OCI-LY3 (cell line): Measurements from ENCODE around the gene MPND.

ENCODE experiments used
- H2AFZ ChIP-seq: fragments of 200-600, 300-600 bp; shearing (Covaris generic); 2 replicates; pipeline ENCODE4 v1.6.0; 2014; ENCODE audit warnings: antibody characterized with exemption, low read depth, low read length
- H3K27ac ChIP-seq: fragments of 200-600, 300-600 bp; sonication (generic); 2 replicates; pipeline ENCODE4 v1.5.1; 2014; ENCODE audit warnings: mild to moderate bottlenecking, low read length, moderate library complexity, mixed read lengths
- H3K27me3 ChIP-seq: fragments of 200-600, 300-600 bp; sonication (generic); 2 replicates; pipeline ENCODE4 v1.6.1; 2014; ENCODE audit warnings: low read depth, low read length, mixed read lengths
- H3K36me3 ChIP-seq: fragments of 200-600, 300-600 bp; sonication (generic); replicated peaks from 2 replicates; pipeline ENCODE3; 2014; ENCODE audit warnings: low read depth, low read length, mixed read lengths
- H3K4me1 ChIP-seq: fragments of 300-600, 200-600 bp; sonication (generic); 2 replicates; pipeline ENCODE4 v1.6.1; 2014; ENCODE audit warnings: low read length, mixed read lengths
- H3K4me2 ChIP-seq: fragments of 200-600, 300-600 bp; sonication (generic); 2 replicates; pipeline ENCODE4 v1.6.1; 2014; ENCODE audit warnings: low read length, mixed read lengths
- H3K4me3 ChIP-seq: fragments of 300-600, 200-600 bp; sonication (generic); 2 replicates; pipeline ENCODE4 v1.5.1; 2014; ENCODE audit warnings: antibody characterized with exemption, mild to moderate bottlenecking, low read length, moderate library complexity
- H3K79me2 ChIP-seq: fragments of 300-600, 200-600 bp; shearing (Covaris generic); 2 replicates; pipeline ENCODE4 v1.6.1; 2014; ENCODE audit warnings: mild to moderate bottlenecking, low read length, mixed read lengths
- H3K9ac ChIP-seq: fragments of 300-600, 200-600 bp; shearing (Covaris generic); 2 replicates; pipeline ENCODE4 v1.6.0; 2014; ENCODE audit warnings: mild to moderate bottlenecking, low read length, moderate library complexity
- H3K9me3 ChIP-seq: fragments of 200-600, 300-600 bp; shearing (Covaris generic); 2 replicates; pipeline ENCODE4 v1.6.1; 2014; ENCODE audit warnings: low read length, mixed read lengths; ENCODE audit not compliant: insufficient read depth
- H4K20me1 ChIP-seq: fragments of 200-600, 300-600 bp; sonication (generic); 2 replicates; pipeline ENCODE4 v1.6.1; 2016; ENCODE audit warnings: low read length, mixed read lengths; ENCODE audit not compliant: insufficient read depth
- EZH2phosphoT487 ChIP-seq: fragments of 200-600 bp; shearing (Covaris generic); IDR thresholded peaks from 2 replicates; pipeline ENCODE4 v1.6.1; 2018; ENCODE audit warnings: antibody characterized with exemption, mixed run types, low read depth
- TF ChIP-seq, protein P1 (sequence below): fragments of 200-600, 300-600 bp; sonication (generic); IDR thresholded peaks from 2 replicates; pipeline ENCODE4 v1.5.1; 2014; ENCODE audit warnings: antibody characterized with exemption, low read length, low read depth

The MPND gene

GRCh38 chr19:4368128-4368820 is 24.9 kb downstream of the MPND start:
- no peak overlapping the region for H2AFZ ChIP-seq
- peak overlapping the region; percentile 100 for H3K4me2 ChIP-seq
- H3K9me3 ChIP-seq: no peaks in the 10 kb centered on the region
- TF ChIP-seq, protein P1, sequence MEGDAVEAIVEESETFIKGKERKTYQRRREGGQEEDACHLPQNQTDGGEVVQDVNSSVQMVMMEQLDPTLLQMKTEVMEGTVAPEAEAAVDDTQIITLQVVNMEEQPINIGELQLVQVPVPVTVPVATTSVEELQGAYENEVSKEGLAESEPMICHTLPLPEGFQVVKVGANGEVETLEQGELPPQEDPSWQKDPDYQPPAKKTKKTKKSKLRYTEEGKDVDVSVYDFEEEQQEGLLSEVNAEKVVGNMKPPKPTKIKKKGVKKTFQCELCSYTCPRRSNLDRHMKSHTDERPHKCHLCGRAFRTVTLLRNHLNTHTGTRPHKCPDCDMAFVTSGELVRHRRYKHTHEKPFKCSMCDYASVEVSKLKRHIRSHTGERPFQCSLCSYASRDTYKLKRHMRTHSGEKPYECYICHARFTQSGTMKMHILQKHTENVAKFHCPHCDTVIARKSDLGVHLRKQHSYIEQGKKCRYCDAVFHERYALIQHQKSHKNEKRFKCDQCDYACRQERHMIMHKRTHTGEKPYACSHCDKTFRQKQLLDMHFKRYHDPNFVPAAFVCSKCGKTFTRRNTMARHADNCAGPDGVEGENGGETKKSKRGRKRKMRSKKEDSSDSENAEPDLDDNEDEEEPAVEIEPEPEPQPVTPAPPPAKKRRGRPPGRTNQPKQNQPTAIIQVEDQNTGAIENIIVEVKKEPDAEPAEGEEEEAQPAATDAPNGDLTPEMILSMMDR: no peak
- TF ChIP-seq EZH2phosphoT487: no peak
- peaks cover 11% of the 10 kb centered on the region; the same call in 1 of the 2 replicates for H4K20me1 ChIP-seq
- peak overlapping the region; percentile 90 for H3K27ac ChIP-seq
- peaks cover 46% of the 10 kb centered on the region for H3K79me2 ChIP-seq
- H3K9ac ChIP-seq: peak overlapping the region; percentile 31; the same call in 1 of the 2 replicates
- H3K27me3 ChIP-seq: no peaks in the 10 kb centered on the region
- peaks cover 15% of the 10 kb centered on the region for H3K36me3 ChIP-seq
- peak overlapping the region; percentile 11; the same call in 1 of the 2 replicates for H3K4me3 ChIP-seq
- H3K4me1 ChIP-seq: peaks cover 43% of the 10 kb centered on the region

DNA sequence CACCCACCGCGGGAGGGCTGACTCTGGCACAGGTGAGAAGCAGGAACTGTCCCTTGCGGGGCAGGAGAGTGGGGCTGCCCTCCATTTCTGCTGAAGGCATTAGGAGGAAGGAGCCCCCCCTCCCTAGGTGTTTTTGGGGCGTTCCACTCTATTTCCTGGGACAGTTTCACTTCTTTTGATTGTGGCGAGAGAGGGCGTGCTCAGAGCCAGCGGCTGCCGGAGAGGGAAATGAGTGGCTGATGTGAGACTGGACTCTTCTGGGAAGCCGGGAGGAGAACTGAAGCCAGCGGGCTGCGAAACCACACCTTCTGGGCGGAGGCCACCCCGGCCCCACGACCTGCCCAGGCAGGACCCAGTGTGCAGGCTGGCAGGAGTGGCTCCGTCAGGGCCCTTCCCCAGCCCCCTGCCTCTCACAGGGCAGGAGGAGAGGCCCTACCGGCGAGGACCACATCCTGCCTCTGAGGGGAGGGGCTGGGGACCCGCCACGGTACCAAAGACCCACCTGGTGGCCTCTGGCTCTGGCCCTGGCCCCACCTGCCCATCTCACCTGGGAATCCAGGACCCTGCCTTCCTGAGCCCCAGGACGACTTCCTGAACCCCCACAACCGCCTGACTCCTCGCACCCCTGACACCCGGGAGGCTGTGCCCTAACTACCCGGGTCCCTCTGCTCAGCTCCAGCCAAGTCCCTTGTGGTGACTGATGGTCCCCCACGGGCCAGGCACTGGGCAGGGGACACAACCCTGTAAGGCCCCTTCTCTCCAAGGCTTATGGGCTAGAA is 25.9 kb downstream of the MPND start:
- no peaks in the 10 kb centered on the region for H3K27me3 ChIP-seq
- no peak for TF ChIP-seq EZH2phosphoT487
- TF ChIP-seq, protein P1: no peak; the same call in 1 of the 2 replicates
- peaks cover 56% of the 10 kb centered on the region for H3K79me2 ChIP-seq
- peak overlapping the region; percentile 90 for H3K27ac ChIP-seq
- H3K9ac ChIP-seq: peak overlapping the region; percentile 91
- H3K4me2 ChIP-seq: peak overlapping the region; percentile 100
- H3K9me3 ChIP-seq: no peaks in the 10 kb centered on the region
- H3K36me3 ChIP-seq: peaks cover 8% of the 10 kb centered on the region
- H3K4me1 ChIP-seq: peaks cover 43% of the 10 kb centered on the region
- H3K4me3 ChIP-seq: peak overlapping the region; percentile 77
- H2AFZ ChIP-seq: no peak overlapping the region
- H4K20me1 ChIP-seq: peaks cover 21% of the 10 kb centered on the region; the same call in 1 of the 2 replicates

DNA sequence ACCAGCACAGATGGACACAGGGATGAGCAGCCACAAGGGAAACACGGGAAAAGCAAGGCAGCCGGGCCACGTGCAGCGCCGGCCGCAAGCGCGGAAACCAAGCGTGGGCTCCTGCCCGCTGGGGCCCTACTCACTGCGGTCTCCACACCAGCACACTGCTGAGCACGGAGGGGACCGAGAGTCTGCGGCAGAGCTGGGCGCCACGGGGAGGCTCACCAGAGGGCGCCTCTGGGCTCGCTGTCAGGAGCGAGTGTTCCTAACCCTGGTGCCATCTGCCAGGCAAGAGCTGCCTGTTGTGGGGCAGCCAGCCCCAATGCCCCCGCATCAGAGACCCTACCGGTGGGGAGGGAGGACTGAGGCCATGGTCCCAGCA is 26.5 kb downstream of the MPND start:
- no peak overlapping the region for H2AFZ ChIP-seq
- peak overlapping the region; percentile 100 for H3K4me2 ChIP-seq
- TF ChIP-seq EZH2phosphoT487: no peak
- TF ChIP-seq, protein P1: peak; percentile 74
- H3K4me1 ChIP-seq: peaks cover 43% of the 10 kb centered on the region
- H3K9ac ChIP-seq: peak overlapping the region; percentile 91
- H3K79me2 ChIP-seq: peaks cover 62% of the 10 kb centered on the region
- peaks cover 27% of the 10 kb centered on the region for H4K20me1 ChIP-seq
- peak overlapping the region; percentile 90 for H3K27ac ChIP-seq
- peaks cover 8% of the 10 kb centered on the region for H3K36me3 ChIP-seq
- no peaks in the 10 kb centered on the region for H3K9me3 ChIP-seq
- H3K4me3 ChIP-seq: peak overlapping the region; percentile 77
- H3K27me3 ChIP-seq: no peaks in the 10 kb centered on the region

DNA sequence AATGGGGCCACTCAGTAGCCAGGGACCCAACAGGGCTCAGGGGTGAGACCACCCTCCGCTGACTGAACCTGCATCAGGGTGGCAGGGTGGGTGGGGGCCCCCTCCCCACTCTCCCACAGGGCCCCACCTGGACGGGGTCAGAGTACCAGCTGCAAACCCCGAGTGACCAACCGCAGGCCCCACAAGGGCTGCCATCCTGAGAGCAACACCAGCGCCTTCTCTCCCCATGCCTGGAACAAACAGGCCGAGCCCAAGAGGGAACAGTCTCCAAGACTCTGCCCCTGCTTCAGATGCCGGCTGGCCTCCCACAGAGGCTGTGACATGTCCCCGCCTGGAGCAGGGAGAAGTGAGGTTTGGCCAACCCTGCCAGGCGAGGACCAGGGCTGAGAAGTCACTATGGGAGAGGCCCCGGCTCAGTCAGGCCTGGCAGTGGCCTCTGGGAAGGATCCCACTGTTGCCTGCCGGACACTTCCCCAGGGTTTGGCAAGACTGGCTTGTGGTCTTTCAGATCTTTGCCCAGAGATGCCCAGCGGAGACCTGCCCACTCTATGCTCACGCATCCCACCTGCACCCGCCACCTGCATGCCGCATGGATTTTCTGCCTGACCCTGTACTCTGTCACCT is 27.2 kb downstream of the MPND start:
- TF ChIP-seq, protein P1: no peak
- TF ChIP-seq EZH2phosphoT487: no peak
- Histone ChIP-seq H3K27ac (peak overlapping the region; percentile 90), H3K4me3 (peak overlapping the region; percentile 77), H3K79me2 (peaks cover 69% of the 10 kb centered on the region), H3K36me3 (peaks cover 8% of the 10 kb centered on the region), H3K4me2 (peak overlapping the region; percentile 100), H3K4me1 (peaks cover 50% of the 10 kb centered on the region), H2AFZ (no peak overlapping the region), H3K9me3 (no peaks in the 10 kb centered on the region), H3K27me3 (no peaks in the 10 kb centered on the region), H4K20me1 (peaks cover 33% of the 10 kb centered on the region), H3K9ac (peak overlapping the region; percentile 91)
